ENCODE data around the gene GRIN3B.
A peak's percentile ranks its signal among the peaks of the same experiment; 100 is the strongest.
"Not testable (repeated sequence)": the region's sequence is repeated elsewhere in the genome, so short reads cannot be mapped to it uniquely, and the experiment has no call there.

The GRIN3B gene

DNA sequence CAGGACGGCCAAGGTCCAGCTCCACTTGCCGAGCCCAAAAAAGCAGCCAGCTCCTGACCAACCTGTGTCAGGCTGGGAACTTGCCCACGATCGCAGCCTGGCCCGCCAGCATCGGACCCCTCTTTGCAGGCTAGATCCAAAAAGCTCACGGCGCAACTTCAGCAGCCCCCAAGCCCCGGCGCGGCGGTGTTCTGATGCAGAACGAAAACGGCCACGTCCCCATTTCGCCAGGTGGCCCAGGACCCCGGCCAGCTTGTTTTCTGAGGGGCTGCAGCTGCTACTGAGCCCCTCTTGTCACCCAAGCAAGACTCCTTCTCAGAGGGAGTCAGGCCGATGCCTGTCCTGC is 19.4 kb downstream of the GRIN3B start:
- no peak for DNase-seq (ENCODE audit: low spot score)

DNA sequence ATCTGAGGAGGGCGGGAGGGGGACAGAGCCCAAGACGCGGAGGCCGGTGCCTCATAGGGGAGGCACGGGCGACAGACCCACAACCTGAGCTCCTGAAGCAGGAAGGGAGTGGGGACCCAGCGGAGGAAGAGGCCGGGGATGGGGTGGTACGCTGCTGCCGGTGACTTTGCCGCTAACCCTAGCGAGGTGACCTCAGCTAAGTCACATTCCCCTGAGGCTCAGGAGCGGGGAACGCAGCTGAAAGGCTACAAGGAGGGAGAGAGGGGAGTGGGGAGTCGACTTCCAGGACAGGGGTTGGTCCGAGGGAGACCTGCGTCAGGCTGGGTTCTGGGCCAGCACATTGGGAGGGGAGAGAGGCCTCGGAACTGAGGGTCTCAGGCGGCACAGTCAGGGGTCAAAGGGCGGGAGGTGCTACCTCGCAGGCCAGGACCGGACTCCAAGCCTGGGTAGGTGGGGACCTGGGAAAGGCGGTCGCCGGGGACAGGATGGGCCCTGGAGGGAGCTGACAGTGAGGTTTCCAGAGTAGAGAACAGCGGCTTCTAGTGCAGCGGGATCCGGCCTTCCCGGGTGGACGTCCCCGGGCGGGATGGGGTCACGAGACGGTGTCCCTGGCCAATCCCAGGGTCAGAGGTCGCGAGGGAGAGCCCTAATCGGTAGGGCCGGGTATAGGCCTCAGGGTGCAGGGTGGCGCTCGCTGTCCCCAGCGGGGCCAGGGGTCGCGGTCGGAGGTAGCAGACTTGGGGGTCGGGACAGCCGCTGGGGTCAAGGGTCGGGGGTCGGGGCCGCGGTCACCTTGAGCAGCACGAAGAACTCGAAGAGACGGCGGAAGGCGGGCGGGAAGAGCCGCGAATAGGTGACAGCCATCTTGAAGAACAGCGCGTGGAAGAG is 20.0 kb downstream of the GRIN3B start:
- no peak for DNase-seq (ENCODE audit: low spot score)
- no peak for FAIRE-seq

More for the DNA sequence above, 19.4 kb downstream of the GRIN3B start:
- no peak for FAIRE-seq

DNA sequence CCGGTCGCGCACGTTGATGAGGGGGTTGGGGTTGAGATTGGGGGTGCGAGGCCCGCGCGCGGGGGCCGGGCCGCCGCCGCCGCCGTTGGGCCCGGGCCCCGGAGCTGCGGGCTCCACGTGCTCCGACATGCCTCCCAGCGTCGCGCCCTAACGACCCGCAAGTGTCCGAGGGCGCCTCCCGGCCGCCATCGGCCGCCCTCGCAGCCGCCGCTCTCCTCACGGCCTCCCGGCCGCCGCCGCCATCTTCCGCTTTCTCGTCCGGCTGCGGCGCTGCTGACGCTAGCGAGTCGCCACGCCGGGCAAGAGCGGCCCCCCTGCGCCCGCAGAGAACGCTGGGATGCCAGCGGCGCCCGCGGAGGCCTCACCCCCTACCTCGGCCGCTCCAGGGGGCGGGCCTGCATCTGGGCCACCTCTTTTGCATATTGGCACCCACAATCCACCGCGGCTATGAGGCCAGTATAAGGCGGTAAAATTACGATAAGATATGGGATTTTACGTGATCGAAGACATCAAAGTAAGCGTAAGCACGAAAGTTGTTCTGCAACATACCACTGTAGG is 20.7 kb downstream of the GRIN3B start, which contains the start of gene TMEM259:
Gene TMEM259 (minus strand): TSS at position 256 of the 558 bp plus-strand sequence. CDS start 127 bp downstream, at position 129.
- DNase-seq (ENCODE audit: low spot score) (peak; percentile 95), FAIRE-seq (no peak)

DNA sequence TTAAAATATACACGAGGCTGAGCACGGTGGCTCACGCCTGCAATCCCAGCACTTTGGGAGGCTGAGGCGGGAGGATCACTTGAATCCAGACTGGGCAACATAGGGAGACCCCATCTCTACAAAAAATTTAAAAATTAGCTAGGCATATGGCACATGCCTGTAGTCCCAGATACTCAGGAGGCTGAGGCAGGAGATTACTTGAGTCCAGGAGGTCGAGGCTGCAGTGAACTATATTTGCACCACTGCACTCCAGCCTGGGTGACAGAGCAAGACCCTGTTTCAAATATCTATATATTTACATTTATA is 23.6 kb downstream of the GRIN3B start:
- not testable (repeated sequence) for FAIRE-seq; DNase-seq (ENCODE audit: low spot score)

DNA sequence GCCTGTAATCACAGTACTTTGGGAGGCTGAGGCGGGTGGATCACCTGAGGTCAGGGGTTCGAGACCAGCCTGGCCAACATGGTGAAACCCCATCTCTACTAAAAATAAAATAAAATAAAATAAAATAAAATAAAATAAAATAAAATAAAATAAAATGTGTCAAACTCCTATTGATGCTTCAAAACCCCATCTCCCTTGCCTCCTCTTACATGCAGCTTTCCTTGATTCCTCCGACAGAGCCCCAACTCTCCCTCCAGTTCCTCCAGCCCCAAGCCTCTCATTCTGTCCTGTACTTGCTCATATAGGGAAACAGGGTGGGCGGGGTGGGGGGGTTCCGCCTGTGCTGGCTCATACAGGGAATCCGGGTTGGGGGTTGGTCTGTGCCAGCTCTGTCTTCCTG is 24.9 kb downstream of the GRIN3B start:
- FAIRE-seq; DNase-seq (ENCODE audit: low spot score): not testable (repeated sequence)

DNA sequence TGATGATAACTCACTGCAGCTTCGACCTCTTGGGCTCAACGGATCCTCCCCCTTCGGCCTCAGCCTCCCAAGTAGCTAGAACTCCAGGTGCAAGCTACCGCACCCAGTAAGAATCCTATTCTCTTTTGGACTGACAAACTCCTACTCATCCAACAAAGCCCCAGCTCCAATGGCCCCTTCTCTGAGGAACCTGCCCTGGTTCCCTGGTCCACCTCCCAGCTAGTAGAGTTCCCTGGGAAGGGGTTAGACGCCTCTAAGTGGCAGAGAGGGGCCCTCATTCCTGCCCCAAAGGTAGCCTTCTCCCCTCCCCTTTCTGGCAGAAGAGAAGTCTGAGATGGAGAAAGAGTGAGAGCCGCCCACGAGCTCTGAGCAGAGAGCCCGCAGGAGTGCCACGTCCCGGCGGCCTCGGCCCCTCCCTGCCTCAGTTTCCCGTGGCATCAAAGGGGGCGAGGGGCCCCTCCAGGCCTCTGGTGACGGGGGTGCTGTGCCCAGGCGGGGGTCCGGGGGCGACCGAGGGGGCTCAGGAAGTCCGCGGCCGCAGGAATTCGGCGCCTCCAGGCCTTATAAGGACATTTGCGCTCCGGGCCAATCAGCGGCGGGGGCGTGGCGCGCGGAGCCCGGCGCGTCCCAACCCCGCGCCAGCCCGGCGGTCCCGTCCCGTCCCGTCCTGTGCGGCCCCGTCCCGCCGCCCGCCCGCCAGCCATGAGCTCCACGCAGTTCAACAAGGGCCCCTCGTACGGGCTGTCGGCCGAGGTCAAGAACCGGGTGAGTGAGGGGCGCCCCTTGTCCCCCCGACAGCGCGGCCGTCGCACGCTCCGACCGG is 26.0 kb downstream of the GRIN3B start, which contains the start of gene CNN2:
Gene CNN2 (plus strand): TSS at position 649 of the 823 bp plus-strand sequence. CDS start 54 bp downstream, at position 703.
- FAIRE-seq (no peak), DNase-seq (ENCODE audit: low spot score) (peak; percentile 78)

DNA sequence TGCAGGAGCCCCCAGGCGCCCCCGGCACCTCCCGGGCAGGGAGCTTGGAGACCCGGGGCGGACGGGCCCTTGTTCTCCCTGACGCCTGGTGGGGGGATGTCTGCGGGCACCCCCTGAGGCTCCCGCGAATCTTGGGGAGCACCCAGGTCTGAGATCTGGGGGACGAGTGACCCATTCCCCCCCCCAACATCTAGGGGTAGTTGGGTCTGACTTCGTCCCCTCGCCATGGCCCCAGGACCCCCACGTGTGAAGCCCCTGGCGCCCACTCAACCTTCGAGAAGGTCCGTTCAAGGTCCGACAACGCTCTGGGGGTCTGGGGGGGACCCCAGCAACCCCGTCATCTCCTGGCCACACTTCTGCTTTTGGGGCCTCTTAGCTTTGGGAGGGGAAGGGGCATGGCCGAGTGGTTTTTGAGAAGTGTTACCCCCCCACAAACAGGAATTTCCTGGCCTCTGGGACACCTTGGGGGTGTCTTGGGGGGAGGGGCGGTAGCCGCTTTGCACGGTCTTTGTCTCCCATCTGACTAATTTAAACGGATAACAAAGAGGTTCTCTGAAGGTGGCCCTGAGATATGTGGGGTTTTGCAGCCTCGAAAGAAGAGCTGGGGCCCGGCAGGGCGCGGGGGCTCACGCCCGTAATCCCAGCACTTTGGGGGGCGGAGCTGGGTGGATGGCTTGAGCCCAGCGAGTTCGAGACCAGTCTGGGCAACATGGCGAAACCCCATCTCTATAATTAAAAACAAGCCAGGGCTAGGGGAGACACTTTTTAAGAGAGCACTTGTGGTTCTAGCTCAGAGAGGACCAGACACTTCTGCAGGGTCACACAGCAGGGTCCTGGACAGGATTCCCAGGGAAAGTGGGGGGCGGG is 26.8 kb downstream of the GRIN3B start:
- no peak for DNase-seq (ENCODE audit: low spot score)

DNA sequence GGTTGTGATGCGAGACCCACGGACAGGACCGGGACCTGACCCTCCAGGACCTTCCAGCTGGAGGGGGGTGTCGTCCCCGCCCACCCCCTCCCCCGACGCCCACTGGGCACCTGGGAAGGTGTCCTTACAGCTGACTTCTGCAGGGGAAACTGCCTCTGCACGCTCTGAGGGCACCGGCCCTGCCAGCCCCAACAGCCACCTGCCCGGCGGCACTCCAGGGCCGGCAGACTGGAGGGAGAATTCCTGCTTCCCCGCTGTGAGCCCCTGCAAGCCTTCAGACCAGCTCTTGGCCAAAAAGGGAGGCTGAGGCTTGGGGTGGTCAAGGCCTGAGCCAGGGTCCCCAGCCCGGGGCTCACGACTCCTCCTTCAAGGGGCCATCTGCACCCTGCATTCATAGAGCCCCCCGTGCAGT is 27.4 kb downstream of the GRIN3B start:
- FAIRE-seq (no peak), DNase-seq (ENCODE audit: low spot score) (no peak)

More for the DNA sequence above, 26.8 kb downstream of the GRIN3B start:
- FAIRE-seq, result no peak

DNA sequence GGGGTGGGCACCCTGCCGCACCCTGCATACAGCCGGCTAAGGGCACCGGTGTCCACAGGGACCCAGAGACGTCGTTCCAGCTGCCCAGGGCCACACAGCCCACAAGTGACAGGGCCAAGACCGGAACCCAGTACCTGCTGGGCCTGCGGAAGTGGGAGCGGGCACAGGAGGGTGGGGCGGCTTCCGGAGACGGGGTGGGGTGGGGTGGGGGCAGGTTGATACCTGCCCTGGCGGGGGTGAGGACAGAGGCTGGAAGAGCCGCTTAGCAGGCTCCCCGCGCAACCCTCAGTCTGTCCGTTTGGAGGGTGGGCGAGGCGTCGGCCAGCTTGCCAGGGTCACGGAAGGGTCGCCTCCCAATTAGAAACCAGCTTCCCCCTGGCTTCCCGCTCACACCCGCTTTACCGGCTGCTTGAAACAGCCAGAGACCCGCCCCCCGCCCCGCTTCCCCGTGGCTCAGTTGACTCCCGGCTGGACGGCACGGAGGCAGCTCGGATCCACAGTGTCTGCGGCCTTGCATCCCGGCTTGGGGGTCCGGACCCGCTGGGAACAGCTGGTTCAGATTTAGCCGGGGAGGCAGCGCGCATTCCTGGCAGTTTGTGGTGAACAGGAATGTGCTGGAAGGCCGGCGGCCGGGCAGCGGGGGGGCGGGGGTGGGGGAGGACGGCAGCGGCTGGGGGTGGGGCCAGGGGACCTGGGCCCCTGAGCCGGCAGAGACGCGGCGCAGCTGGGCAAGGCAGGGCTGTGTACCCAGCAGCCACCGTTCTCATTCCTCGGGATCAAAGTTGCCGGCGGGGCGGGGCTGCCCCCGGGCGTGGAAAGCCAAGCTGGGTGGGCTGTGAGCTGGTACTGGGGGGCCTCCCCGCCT is 28.1 kb downstream of the GRIN3B start:
- DNase-seq (ENCODE audit: low spot score), result peak; percentile 85

DNA sequence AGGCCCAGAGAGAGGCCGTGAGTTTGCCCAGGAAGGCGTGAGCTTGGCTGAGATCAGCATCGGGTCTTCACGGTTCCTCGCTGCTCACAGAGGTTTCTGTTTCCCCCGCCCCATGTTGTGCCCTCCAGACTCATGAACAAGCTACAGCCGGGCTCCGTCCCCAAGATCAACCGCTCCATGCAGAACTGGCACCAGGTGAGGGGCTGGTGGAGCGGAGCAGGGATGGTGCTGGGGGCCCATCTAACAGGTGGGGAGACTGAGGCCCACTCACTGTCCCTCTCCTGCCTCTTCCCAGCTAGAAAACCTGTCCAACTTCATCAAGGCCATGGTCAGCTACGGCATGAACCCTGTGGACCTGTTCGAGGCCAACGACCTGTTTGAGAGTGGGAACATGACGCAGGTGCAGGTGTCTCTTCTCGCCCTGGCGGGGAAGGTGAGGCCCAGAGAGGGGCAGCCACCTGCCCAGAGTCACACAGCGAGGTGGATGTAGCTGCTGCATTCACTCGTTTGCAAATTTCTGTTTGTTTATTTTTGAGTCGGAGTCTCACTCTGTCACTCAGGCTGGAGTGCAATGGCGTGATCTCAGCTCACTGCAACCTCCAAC is 32.1 kb downstream of the GRIN3B start:
- DNase-seq (ENCODE audit: low spot score) (no peak), FAIRE-seq (no peak)

More for the DNA sequence above, 28.1 kb downstream of the GRIN3B start:
- FAIRE-seq, result no peak

DNA sequence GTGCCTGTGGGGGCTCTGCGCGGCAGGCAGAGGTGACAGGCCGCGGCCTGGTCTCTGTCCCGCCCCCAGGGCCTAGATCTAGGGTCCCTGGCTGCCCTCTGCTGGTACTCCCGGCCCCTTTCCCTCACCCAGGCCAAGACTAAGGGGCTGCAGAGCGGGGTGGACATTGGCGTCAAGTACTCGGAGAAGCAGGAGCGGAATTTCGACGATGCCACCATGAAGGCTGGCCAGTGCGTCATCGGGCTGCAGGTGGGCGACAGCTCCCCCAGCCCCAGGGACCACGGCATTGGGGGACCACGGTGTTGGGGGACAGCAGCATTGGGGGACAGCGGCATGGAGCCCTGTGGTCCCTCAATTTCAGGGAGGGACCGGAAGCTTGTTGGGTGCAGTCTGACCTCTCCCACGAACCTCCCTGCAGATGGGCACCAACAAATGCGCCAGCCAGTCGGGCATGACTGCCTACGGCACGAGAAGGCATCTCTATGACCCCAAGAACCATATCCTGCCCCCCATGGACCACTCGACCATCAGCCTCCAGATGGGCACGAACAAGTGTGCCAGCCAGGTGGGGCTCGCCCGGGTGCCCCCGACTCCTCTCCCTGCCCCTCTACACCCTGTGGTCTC is 35.9 kb downstream of the GRIN3B start:
- DNase-seq (ENCODE audit: low spot score), result no peak
- no peak for FAIRE-seq

DNA sequence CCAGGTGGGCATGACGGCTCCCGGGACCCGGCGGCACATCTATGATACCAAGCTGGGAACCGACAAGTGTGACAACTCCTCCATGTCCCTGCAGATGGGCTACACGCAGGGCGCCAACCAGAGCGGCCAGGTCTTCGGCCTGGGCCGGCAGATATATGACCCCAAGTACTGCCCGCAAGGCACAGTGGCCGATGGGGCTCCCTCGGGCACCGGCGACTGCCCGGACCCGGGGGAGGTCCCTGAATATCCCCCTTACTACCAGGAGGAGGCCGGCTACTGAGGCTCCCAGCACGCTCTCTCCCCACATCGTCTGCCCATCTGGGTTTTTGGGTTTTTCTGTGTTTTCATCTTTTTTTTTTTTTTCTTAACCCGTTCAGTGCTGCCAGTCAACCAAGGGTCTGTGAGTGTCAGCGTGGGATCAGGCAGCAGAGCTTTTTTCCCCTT is 37.4 kb downstream of the GRIN3B start:
- no peak for FAIRE-seq
- DNase-seq (ENCODE audit: low spot score), result no peak

DNA sequence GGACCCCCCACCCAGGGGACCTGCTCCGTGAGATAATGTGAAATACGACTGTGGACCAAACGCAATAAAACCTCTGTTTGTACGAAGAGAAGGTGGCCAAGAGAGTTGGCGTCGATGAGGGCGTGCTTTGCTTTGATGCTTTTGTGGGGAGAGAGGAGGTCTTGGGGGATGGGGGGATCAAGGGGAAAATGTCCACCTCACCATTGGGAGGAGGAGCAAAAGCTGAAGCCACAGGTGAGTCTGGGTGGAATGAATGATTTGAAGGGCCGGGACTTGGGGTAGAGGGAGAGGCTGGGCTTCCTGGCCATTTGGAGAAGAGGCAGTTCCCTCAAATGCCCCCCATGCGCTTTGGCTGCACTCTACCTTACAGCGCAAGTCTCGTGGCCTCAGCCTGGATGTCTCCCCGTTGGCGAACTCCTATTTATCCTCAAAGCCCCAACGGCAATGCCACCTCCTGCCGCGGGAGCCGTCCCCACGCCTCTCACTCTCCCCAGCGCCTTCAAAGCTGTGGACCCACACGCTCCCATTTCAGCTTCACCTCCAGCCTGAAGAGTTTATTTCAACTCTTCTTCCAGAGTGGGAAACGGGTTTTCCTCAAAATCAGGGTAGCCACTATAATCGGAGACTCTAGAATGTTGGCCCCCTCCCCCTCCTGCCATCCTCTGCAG is 38.9 kb downstream of the GRIN3B start:
- DNase-seq (ENCODE audit: low spot score), result no peak
- FAIRE-seq, result no peak

DNA sequence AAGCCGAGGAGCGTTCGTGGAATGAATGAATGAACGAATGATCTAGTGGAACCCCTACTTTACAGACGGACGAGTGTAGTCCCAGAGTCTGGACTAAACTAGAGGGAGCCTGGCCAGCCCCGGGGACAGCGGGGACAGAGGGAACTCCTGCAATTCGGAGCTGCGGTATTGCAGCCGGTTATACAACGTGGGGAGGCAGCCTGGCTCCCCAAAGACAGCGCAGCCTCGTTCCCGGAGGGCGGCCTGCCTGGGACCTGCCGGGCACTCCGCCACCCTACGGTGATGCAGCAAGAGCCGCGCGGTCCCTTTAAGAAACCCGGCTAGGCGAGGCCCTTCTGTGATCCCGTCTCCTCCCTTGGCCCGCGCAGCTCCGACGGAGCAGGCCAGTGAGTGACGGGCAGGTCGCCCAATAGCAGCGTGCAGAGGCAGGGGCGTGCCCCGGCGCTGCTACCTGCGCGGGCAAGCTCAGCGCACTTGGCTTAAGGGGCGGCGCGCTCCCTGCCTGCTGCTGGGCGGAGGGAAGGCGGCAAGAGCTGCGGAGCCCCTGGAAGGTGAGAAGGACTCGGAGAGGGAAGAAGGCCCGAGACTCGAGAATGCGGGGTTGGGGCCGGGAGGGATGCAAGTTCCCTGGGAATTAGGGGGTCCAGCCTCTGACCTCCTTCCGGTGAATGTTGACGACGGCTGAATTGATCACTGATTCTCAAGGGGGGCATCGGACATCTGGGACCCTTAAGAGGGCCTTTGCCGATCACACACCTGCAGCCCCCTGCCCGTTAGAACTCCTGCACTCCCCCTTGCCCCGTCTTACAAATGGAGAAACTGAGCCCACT is 39.6 kb downstream of the GRIN3B start, which contains the start of gene ABCA7:
Gene ABCA7 (plus strand): TSS at position 462 of the 830 bp plus-strand sequence. CDS start 1,255 bp downstream, outside the sequence.
- FAIRE-seq (peak; percentile 35), DNase-seq (ENCODE audit: low spot score) (peak; percentile 94)

DNA sequence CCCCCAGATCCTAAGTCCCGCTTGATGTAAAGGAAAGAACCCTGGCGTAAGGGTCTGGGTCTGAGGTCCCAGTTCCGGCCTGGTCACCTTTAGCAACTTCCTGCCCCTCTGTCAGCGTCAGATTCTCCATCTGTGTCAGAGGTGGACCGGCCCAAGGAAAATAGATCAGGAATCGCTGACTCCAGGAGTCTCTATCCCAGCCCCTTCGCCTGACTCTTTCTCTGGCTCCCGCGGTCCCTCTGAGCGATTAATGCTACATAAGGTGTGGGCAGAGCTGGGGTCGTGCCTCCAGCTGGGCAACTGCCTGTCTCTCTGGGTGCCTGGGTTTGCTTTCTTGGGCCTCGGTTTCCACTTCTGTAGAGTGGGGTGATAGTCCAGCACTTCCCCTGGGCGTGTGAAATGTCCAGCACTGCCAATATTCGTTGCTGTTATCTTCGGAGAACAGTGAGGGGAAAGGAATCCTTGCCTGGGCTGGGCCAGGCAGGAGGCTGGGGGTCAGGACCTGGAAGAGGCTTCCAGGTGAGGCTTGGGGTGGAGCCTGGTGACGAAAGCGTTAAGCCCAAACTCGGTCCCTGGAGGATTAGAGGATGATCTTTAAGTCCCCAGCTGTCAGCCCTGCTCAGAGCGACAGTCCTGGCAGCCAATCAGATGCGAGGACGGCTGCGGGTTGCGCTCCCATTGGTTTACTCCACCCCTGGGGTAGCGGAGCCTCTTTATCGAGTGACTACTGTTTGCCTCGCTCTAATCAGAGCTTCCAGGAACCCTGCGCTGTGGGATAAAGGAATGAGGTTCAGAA is 40.5 kb downstream of the GRIN3B start:
- DNase-seq (ENCODE audit: low spot score), result peak; percentile 94
- no peak for FAIRE-seq

DNA sequence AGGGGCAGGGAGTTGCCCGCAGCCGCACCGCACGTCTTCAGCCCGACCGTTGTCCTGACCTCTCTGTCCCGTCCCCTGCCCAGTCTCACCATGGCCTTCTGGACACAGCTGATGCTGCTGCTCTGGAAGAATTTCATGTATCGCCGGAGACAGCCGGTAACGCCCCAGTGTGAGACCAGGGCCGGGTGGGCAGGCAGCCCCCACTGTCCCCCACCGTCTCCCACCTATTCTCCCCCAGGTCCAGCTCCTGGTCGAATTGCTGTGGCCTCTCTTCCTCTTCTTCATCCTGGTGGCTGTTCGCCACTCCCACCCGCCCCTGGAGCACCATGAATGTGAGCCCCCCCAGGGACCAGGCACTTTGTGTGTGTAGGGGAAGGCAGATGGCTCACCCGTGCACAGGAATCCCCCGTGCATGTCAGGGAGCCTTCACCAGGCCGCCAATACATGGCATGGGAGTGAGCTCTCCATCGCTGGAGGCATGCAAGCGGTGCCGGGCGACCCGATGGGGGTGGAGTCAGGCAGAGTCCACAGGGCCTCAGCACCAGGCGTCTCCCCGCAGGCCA is 41.1 kb downstream of the GRIN3B start:
- no peak for DNase-seq (ENCODE audit: low spot score)

More for the DNA sequence above, 41.1 kb downstream of the GRIN3B start:
- FAIRE-seq, result no peak

Measured in urothelium cell line (cell line).